ENCODE results near the gene ASPN.

DNA sequence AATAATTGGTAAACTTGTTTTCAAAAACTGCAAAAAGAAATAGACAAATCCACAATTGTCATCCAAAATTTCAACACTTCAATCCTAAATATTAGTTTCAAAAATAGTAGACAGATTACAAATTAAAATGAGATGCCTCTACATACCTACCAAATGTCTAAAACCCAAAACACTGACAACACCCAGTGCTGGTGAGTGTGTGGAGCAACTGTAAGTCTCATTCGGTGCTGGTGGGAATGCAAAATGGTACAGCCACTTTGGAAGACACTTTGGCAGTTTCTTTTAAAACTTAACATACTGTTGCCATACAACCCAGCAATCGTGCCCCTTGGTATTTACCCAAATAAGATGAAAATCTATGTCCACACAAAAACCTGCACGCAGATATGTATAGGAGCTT, 46.8 kb upstream of the ASPN start:
- TF ChIP-seq, protein P1, sequence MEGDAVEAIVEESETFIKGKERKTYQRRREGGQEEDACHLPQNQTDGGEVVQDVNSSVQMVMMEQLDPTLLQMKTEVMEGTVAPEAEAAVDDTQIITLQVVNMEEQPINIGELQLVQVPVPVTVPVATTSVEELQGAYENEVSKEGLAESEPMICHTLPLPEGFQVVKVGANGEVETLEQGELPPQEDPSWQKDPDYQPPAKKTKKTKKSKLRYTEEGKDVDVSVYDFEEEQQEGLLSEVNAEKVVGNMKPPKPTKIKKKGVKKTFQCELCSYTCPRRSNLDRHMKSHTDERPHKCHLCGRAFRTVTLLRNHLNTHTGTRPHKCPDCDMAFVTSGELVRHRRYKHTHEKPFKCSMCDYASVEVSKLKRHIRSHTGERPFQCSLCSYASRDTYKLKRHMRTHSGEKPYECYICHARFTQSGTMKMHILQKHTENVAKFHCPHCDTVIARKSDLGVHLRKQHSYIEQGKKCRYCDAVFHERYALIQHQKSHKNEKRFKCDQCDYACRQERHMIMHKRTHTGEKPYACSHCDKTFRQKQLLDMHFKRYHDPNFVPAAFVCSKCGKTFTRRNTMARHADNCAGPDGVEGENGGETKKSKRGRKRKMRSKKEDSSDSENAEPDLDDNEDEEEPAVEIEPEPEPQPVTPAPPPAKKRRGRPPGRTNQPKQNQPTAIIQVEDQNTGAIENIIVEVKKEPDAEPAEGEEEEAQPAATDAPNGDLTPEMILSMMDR (conservative IDR thresholded peaks at IDR 0.05 in 1 of 2, IDR thresholded peaks at IDR 0.05 in 1 of 2; ENCODE audit: extremely low read depth in 1 of 2, insufficient read depth in 1 of 2, low read depth in 1 of 2, low read length in 2 of 2), result no peak
- no peak for TF ChIP-seq EZH2 (IDR thresholded peaks at IDR 0.05; ENCODE audit: borderline replicate concordance, low read length)
